Urinary bladder (tissue), 4 donors: ENCODE measurements around the gene C1S. TPM values are rescaled to one million over a fixed set of nuclear protein-coding genes. Genes with fewer than 3 reads are reported as not detected.

Source experiments
- DNase-seq: peaks from one replicate; pipeline ENCODE4 v3.0.0-alpha.2; 2015; ENCODE audit errors: extremely low spot score
- H3K27ac ChIP-seq: one replicate; pipeline ENCODE4 v1.5.1; 2013; ENCODE audit warnings: low read depth, mild to moderate bottlenecking, moderate library complexity
- H3K36me3 ChIP-seq: one replicate; pipeline ENCODE4 v1.6.1; 2013; ENCODE audit warnings: mild to moderate bottlenecking, moderate library complexity; ENCODE audit not compliant: insufficient read depth
- H3K4me1 ChIP-seq: one replicate; pipeline ENCODE4 v1.6.1; 2013; ENCODE audit warnings: mild to moderate bottlenecking, moderate library complexity; ENCODE audit not compliant: insufficient read depth
- H3K4me3 ChIP-seq: one replicate; pipeline ENCODE4 v1.5.1; 2013; ENCODE audit warnings: low read depth, low read length
- WGBS: extraction: QIAGEN DNeasy Blood & Tissue Kit; methylation state at CpG from one replicate; pipeline ENCODE4 v1.1.7; 2013; 5-methylcytosine and 5-hydroxymethylcytosine counted together
- polyA plus RNA-seq: library from polyadenylated mRNA; stranded (reverse); fragments of 200-250 nt; gene quantifications from one replicate; pipeline ENCODE4 v1.2.3, GENCODE V29; 2013
- total RNA-seq: library from RNA; depleted of rRNA; stranded (reverse); fragments of >200 nt; gene quantifications from one replicate; pipeline ENCODE4 v1.2.3, GENCODE V29; 2014
- donor health status: healthy with polysubstance abuse.
- donor health status: healthy.

Gene C1S
- total and polyA plus RNA-seq, 2 donors: 196 to 918 TPM

- H3K4me1 ChIP-seq: no peaks in the 10 kb centered on the region
- no peak overlapping the region for H3K27ac ChIP-seq
- no peak overlapping the region for H3K4me3 ChIP-seq
- no peak for DNase-seq
- H3K36me3 ChIP-seq: no peaks in the 10 kb centered on the region
- WGBS: 77% methylated on average over 3 of the region's 3 CpGs
Measured at GRCh38 chr12:7058163-7058845, 2.2 kb upstream of the C1S start.

GRCh38 chr12:7058850-7059395 is 1.6 kb upstream of the C1S start:
- no peak for DNase-seq
- H3K27ac ChIP-seq: no peak overlapping the region
- H3K4me1 ChIP-seq: no peaks in the 10 kb centered on the region
- WGBS: 92% methylated on average over 9 of the region's 9 CpGs
- no peak overlapping the region for H3K4me3 ChIP-seq
- H3K36me3 ChIP-seq: no peaks in the 10 kb centered on the region

GRCh38 chr12:7059780-7060179 is 738 bp upstream of the C1S start:
- Histone ChIP-seq H3K4me3 (no peak overlapping the region), H3K27ac (no peak overlapping the region), H3K4me1 (no peaks in the 10 kb centered on the region), H3K36me3 (no peaks in the 10 kb centered on the region)
- DNase-seq: no peak
- 93% methylated on average over 4 of the region's 4 CpGs for whole genome bisulfite sequencing

GRCh38 chr12:7061138-7061537 is 620 bp downstream of the C1S start:
- no peaks in the 10 kb centered on the region for H3K4me1 ChIP-seq
- DNase-seq: no peak
- 43% methylated on average over 13 of the region's 13 CpGs for WGBS
- no peaks in the 10 kb centered on the region for H3K36me3 ChIP-seq
- peak overlapping the region; percentile 33 for H3K27ac ChIP-seq
- peak overlapping the region; percentile 36 for H3K4me3 ChIP-seq

GRCh38 chr12:7061596-7061995 is 1.1 kb downstream of the C1S start:
- Histone ChIP-seq H3K4me1 (no peaks in the 10 kb centered on the region), H3K27ac (no peak overlapping the region), H3K36me3 (no peaks in the 10 kb centered on the region), H3K4me3 (peak overlapping the region; percentile 36)
- WGBS: 92% methylated on average over 7 of the region's 7 CpGs
- DNase-seq: no peak

GRCh38 chr12:7064516-7064915 is 4.0 kb downstream of the C1S start:
- DNase-seq: no peak
- Histone ChIP-seq H3K27ac (no peak overlapping the region), H3K4me1 (no peaks in the 10 kb centered on the region), H3K36me3 (no peaks in the 10 kb centered on the region), H3K4me3 (no peak overlapping the region)
- WGBS: 76% methylated on average over 3 of the region's 3 CpGs

GRCh38 chr12:7065073-7065623 is 4.6 kb downstream of the C1S start:
- H3K27ac ChIP-seq: no peak overlapping the region
- H3K4me3 ChIP-seq: no peak overlapping the region
- H3K4me1 ChIP-seq: no peaks in the 10 kb centered on the region
- 91% methylated on average over 7 of the region's 7 CpGs for WGBS
- DNase-seq: no peak
- H3K36me3 ChIP-seq: no peaks in the 10 kb centered on the region

- H3K36me3 ChIP-seq: no peaks in the 10 kb centered on the region
- no peaks in the 10 kb centered on the region for H3K4me1 ChIP-seq
Measured at GRCh38 chr12:7066596-7066995, 6.1 kb downstream of the C1S start.

GRCh38 chr12:7067096-7067495 is 6.6 kb downstream of the C1S start:
- no peak for DNase-seq
- H3K36me3 ChIP-seq: no peaks in the 10 kb centered on the region
- no peak overlapping the region for H3K4me3 ChIP-seq
- no peak overlapping the region for H3K27ac ChIP-seq
- 85% methylated on average over 7 of the region's 7 CpGs for WGBS
- no peaks in the 10 kb centered on the region for H3K4me1 ChIP-seq

More at GRCh38 chr12:7066596-7066995, 6.1 kb downstream of the C1S start:
- Histone ChIP-seq H3K27ac (no peak overlapping the region), H3K4me3 (no peak overlapping the region)
- no peak for DNase-seq
- WGBS: 82% methylated on average over 2 of the region's 2 CpGs

- WGBS: 40% methylated on average over 11 of the region's 11 CpGs
- Histone ChIP-seq H3K4me3 (no peak overlapping the region), H3K4me1 (no peaks in the 10 kb centered on the region), H3K36me3 (no peaks in the 10 kb centered on the region), H3K27ac (no peak overlapping the region)
- no peak for DNase-seq
Measured at GRCh38 chr12:7068240-7068993, 7.9 kb downstream of the C1S start.

GRCh38 chr12:7068994-7069346 is 8.5 kb downstream of the C1S start:
- 24% methylated on average over 2 of the region's 2 CpGs for WGBS
- Histone ChIP-seq H3K36me3 (no peaks in the 10 kb centered on the region), H3K4me1 (no peaks in the 10 kb centered on the region), H3K4me3 (no peak overlapping the region), H3K27ac (no peak overlapping the region)
- no peak for DNase-seq

- 76% methylated on average over 6 of the region's 6 CpGs for WGBS
- Histone ChIP-seq H3K4me1 (no peaks in the 10 kb centered on the region), H3K27ac (no peak overlapping the region), H3K36me3 (no peaks in the 10 kb centered on the region), H3K4me3 (no peak overlapping the region)
- no peak for DNase-seq
Measured at GRCh38 chr12:7069386-7069785, 8.9 kb downstream of the C1S start.

- Histone ChIP-seq H3K4me3 (no peak overlapping the region), H3K27ac (no peak overlapping the region), H3K4me1 (no peaks in the 10 kb centered on the region), H3K36me3 (no peaks in the 10 kb centered on the region)
- DNase-seq: no peak
- WGBS: 87% methylated on average over 6 of the region's 6 CpGs
Measured at GRCh38 chr12:7072035-7072434, 11.5 kb downstream of the C1S start.

- Histone ChIP-seq H3K36me3 (no peaks in the 10 kb centered on the region), H3K27ac (no peak overlapping the region), H3K4me3 (no peak overlapping the region), H3K4me1 (no peaks in the 10 kb centered on the region)
- 91% methylated on average over 6 of the region's 6 CpGs for WGBS
- no peak for DNase-seq
Measured at GRCh38 chr12:7072554-7072953, 12.0 kb downstream of the C1S start.
